Measurements from ENCODE around the gene YIPF6. TPM values are rescaled to one million over a fixed set of nuclear protein-coding genes. Genes with fewer than 3 reads are reported as not detected.

Gene YIPF6
- total and polyA plus RNA-seq, 2 donors (not counting 1 experiment from before 2014, with no cell fraction given), result 2.4 to 18.6 TPM

- H3K4me1 Mint-ChIP-seq, result no peaks in the 10 kb centered on the region
- H3K9me3 ChIP-seq (ENCODE audit: control extremely low read depth in 1 of 3, control insufficient read depth in 2 of 3, insufficient read depth in 1 of 3, low read length in 2 of 3), result no peaks in the 10 kb centered on the region
- no peak overlapping the region for H3K27ac ChIP-seq (ENCODE audit: low read length in 2 of 2)
- CTCF ChIA-PET, result no interaction called here
- H3K9me3 Mint-ChIP-seq (ENCODE audit: insufficient read depth), result no peaks in the 10 kb centered on the region
- H3K4me3 ChIP-seq (ENCODE audit: control extremely low read depth in 1 of 5, extremely low read depth in 1 of 5, insufficient read depth in 1 of 5, low read depth in 2 of 5, low read length in 4 of 5), result no peak overlapping the region
- no peaks in the 10 kb centered on the region for H3K79me2 ChIP-seq (ENCODE audit: control insufficient read depth, insufficient read depth, low read length)
- POLR2A ChIA-PET, result no interaction called here
- no peak overlapping the region for H3K9ac ChIP-seq (ENCODE audit: low read length)
- no peaks in the 10 kb centered on the region for H3K27me3 ChIP-seq (replicated peaks in 1 of 4; ENCODE audit: control extremely low read depth in 1 of 4, control insufficient read depth in 3 of 4, insufficient read depth in 4 of 4, low read length in 3 of 4)
- no CpG with 5 or more reads among the region's 2 CpGs for WGBS (ENCODE audit: insufficient coverage)
- H3K36me3 ChIP-seq (replicated peaks in 1 of 2; ENCODE audit: control extremely low read depth in 1 of 2, control insufficient read depth in 1 of 2, extremely low read depth in 1 of 2, insufficient read depth in 2 of 2, low read length in 1 of 2), result peaks cover 1 to 7% of the 10 kb centered on the region in 2 experiments
- H3K27ac Mint-ChIP-seq, result no peak overlapping the region
- H3K27me3 Mint-ChIP-seq, result no peaks in the 10 kb centered on the region
- no peak overlapping the region for H3K4me2 ChIP-seq (replicated peaks; ENCODE audit: low read depth, low read length, poor library complexity, severe bottlenecking)
- H3K4me3 Mint-ChIP-seq, result no peak overlapping the region
- no peaks in the 10 kb centered on the region for H4K20me1 ChIP-seq (ENCODE audit: control insufficient read depth, insufficient read depth, low read length, poor library complexity, severe bottlenecking)
- intact Hi-C loops (cut with micrococcal nuclease), result no loop called here
- no peak for TF ChIP-seq CTCF (IDR thresholded peaks at IDR 0.05)
- no peak for TF ChIP-seq EZH2 (IDR thresholded peaks at IDR 0.05; ENCODE audit: borderline replicate concordance, insufficient read depth, low read depth, low read length, poor library complexity, severe bottlenecking)
- DNase-seq, result no peak
- no peaks in the 10 kb centered on the region for H3K4me1 ChIP-seq (ENCODE audit: control insufficient read depth in 2 of 2, insufficient read depth in 2 of 2, low read length in 2 of 2)
- no peak for ATAC-seq (ENCODE audit: low read depth)
- no peak overlapping the region for H2AFZ ChIP-seq (ENCODE audit: insufficient read depth, low read depth, low read length, poor library complexity, severe bottlenecking)
These were observed 38.0 kb downstream of the YIPF6 start for GRCh38 chrX:68536884-68537283.

GRCh38 chrX:68550193-68550592 is 51.3 kb downstream of the YIPF6 start:
- Mint-ChIP-seq H3K27ac (no peak overlapping the region), H3K9me3 (ENCODE audit: insufficient read depth) (no peaks in the 10 kb centered on the region), H3K4me1 (no peaks in the 10 kb centered on the region), H3K4me3 (no peak overlapping the region), H3K27me3 (no peaks in the 10 kb centered on the region)
- Histone ChIP-seq H4K20me1 (ENCODE audit: control insufficient read depth, insufficient read depth, low read length, poor library complexity, severe bottlenecking) (no peaks in the 10 kb centered on the region), H2AFZ (ENCODE audit: insufficient read depth, low read depth, low read length, poor library complexity, severe bottlenecking) (no peak overlapping the region), H3K36me3 (replicated peaks in 1 of 2; ENCODE audit: control extremely low read depth in 1 of 2, control insufficient read depth in 1 of 2, extremely low read depth in 1 of 2, insufficient read depth in 2 of 2, low read length in 1 of 2) (no peaks in the 10 kb centered on the region), H3K9me3 (ENCODE audit: control extremely low read depth in 1 of 3, control insufficient read depth in 2 of 3, insufficient read depth in 1 of 3, low read length in 2 of 3) (no peaks in the 10 kb centered on the region), H3K4me1 (ENCODE audit: control insufficient read depth in 2 of 2, insufficient read depth in 2 of 2, low read length in 2 of 2) (no peaks in the 10 kb centered on the region), H3K79me2 (ENCODE audit: control insufficient read depth, insufficient read depth, low read length) (no peaks in the 10 kb centered on the region), H3K27ac (ENCODE audit: low read length in 2 of 2) (no peak overlapping the region), H3K4me3 (ENCODE audit: control extremely low read depth in 1 of 5, extremely low read depth in 1 of 5, insufficient read depth in 1 of 5, low read depth in 2 of 5, low read length in 4 of 5) (no peak overlapping the region), H3K9ac (ENCODE audit: low read length) (no peak overlapping the region), H3K4me2 (replicated peaks; ENCODE audit: low read depth, low read length, poor library complexity, severe bottlenecking) (no peak overlapping the region), H3K27me3 (replicated peaks in 1 of 4; ENCODE audit: control extremely low read depth in 1 of 4, control insufficient read depth in 3 of 4, insufficient read depth in 4 of 4, low read length in 3 of 4) (no peaks in the 10 kb centered on the region)
- CTCF ChIA-PET, result no interaction called here
- intact Hi-C loops (cut with micrococcal nuclease), result no loop called here
- no peak for DNase-seq
- no peak for TF ChIP-seq EZH2 (IDR thresholded peaks at IDR 0.05; ENCODE audit: borderline replicate concordance, insufficient read depth, low read depth, low read length, poor library complexity, severe bottlenecking)
- WGBS (ENCODE audit: insufficient coverage), result no CpG with 5 or more reads among the region's 3 CpGs
- ATAC-seq (ENCODE audit: low read depth), result no peak
- POLR2A ChIA-PET, result no interaction called here

Measured in B cell (primary cell).